ENCODE measurements around the gene BOD1L1.

GRCh38 chr4:13546142-13546940 lies 81.2 kb downstream of the BOD1L1 start:
- TF ChIP-seq CTCF (IDR thresholded peaks at IDR 0.05) (no peak), EZH2 (IDR thresholded peaks at IDR 0.05; ENCODE audit: borderline replicate concordance, insufficient read depth, low read depth, low read length, poor library complexity, severe bottlenecking) (peak; percentile 54)

Data from B cell (primary cell).